ENCODE measurements around the gene HKDC1. TPM values are rescaled to one million over a fixed set of nuclear protein-coding genes. Genes with fewer than 3 reads are reported as not detected.

HKDC1 gene
- polyA plus RNA-seq, 1 of the 3 experiments (the other 2 are of a cell fraction): 0.10 TPM

- Histone ChIP-seq H3K27me3 (ENCODE audit: insufficient read depth) (no peaks in the 10 kb centered on the region), H3K9ac (no peak overlapping the region), H3K4me3 (ENCODE audit: low read depth in 2 of 2, low read length in 1 of 2) (no peak overlapping the region), H2AFZ (ENCODE audit: low read depth) (no peak overlapping the region), H3K27ac (ENCODE audit: low read depth in 2 of 2, low read length in 1 of 2) (no peak overlapping the region), H4K20me1 (ENCODE audit: insufficient read depth) (no peaks in the 10 kb centered on the region), H3K9me2 (no peaks in the 10 kb centered on the region), H3K4me2 (no peak overlapping the region), H3K4me1 (ENCODE audit: control insufficient read depth in 1 of 2, insufficient read depth in 2 of 2, low read depth in 1 of 2, low read length in 1 of 2) (peaks cover 9 to 17% of the 10 kb centered on the region in 2 experiments; a peak in 2 of 4 replicates), H3K9me3 (no peaks in the 10 kb centered on the region), H3F3A (replicated peaks; ENCODE audit: insufficient read depth) (no peaks in the 10 kb centered on the region), H3K36me3 (replicated peaks in 1 of 2; ENCODE audit: control insufficient read depth in 1 of 2, insufficient read depth in 2 of 2, low read length in 1 of 2) (no peaks in the 10 kb centered on the region), H3K79me2 (ENCODE audit: insufficient read depth) (no peaks in the 10 kb centered on the region)
- WGBS (ENCODE audit: low lambda C conversion rate): 78% methylated on average over 9 of the region's 9 CpGs
- DNase-seq: no peak
- no peak for TF ChIP-seq MEF2A (IDR thresholded peaks at IDR 0.05; ENCODE audit: borderline replicate concordance, low read depth)
- CTCF ChIA-PET: interaction anchor here (0.9 to 1.9 kb wide), 5 partner anchors 9 to 187 kb away, joined by 3 to 5 read pairs (median 3); no protein-coding TSS in a partner anchor
- POLR2A ChIA-PET: interaction anchor here (0.7 kb wide), 1 partner anchor 131 kb away, joined by 3 read pairs; no protein-coding TSS in a partner anchor
Observed at GRCh38 chr10:69220507-69220906, 375 bp downstream of the HKDC1 start.

DNA sequence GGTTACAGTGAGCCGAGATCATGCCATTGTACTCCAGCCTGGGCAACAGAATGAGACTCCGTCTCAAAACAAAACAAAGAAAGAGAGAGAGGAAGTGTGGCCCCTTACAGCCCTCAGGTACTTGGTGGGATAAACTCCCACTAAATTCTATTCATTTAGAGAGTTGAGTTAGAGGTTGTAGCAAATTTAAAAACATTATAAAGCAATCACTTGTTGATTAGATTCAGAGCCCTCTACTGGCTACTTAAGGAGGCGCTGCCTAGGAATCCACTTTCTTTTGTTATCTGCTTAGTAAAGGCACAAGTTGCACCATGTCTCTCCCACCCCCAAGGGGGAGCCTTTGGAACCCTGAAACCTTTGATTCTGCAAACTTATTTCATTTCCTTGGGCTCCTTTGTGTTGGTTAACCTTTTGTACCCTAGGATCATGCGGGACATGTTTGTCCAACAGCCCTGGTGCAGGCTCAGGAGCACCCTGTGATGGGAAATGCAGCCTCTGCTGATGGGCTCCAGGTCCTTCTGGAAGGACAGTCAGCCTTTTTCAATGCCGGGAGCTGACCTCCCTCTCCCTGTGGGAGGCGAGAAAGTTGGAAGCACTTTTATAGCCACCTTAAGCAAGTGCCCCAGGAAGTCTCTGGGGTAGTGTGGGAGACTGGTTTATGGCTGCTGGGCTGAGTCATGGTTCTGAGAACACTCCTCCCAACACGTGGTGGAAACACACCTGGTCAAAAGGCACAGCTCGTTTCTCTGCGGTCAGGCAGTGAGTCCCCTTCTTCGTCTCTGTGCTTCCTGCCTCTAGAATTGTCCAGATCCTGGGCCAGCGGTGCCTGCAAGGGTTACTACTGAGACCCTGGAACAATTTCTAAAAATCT, 2.3 kb downstream of the HKDC1 start:
- no peaks in the 10 kb centered on the region for H3K27me3 ChIP-seq (ENCODE audit: insufficient read depth)
- POLR2A ChIA-PET: no interaction called here
- H3K4me1 ChIP-seq (ENCODE audit: control insufficient read depth in 1 of 2, insufficient read depth in 2 of 2, low read depth in 1 of 2, low read length in 1 of 2): peaks cover under 1 to 14% of the 10 kb centered on the region in 2 experiments; a peak in 1 of 4 replicates
- no peaks in the 10 kb centered on the region for H3K9me3 ChIP-seq
- no peak overlapping the region for H3K4me2 ChIP-seq
- no peak overlapping the region for H3K9ac ChIP-seq
- no peak for TF ChIP-seq NRF1 (IDR thresholded peaks at IDR 0.05; ENCODE audit: low read depth, low read length)
- no peak for TF ChIP-seq MXI1 (IDR thresholded peaks at IDR 0.05; ENCODE audit: low read depth, low read length)
- no peak for TF ChIP-seq YY1 (IDR thresholded peaks at IDR 0.05; ENCODE audit: low read depth)
- TF ChIP-seq TCF12 (IDR thresholded peaks at IDR 0.05): no peak
- peak; percentile 36 for TF ChIP-seq RAD21 (IDR thresholded peaks at IDR 0.05; ENCODE audit: low read length)
- peak; percentile 81 for TF ChIP-seq CTCF (IDR thresholded peaks at IDR 0.05)
- TF ChIP-seq EP300 (IDR thresholded peaks at IDR 0.05; ENCODE audit: borderline replicate concordance in 1 of 2, low read depth in 1 of 2, low read length in 1 of 2): no peak
- no peak overlapping the region; a peak in 1 of 4 replicates for H3K4me3 ChIP-seq (ENCODE audit: low read depth in 2 of 2, low read length in 1 of 2)
- DNase-seq: peak; percentile 57
- H3F3A ChIP-seq (replicated peaks; ENCODE audit: insufficient read depth): no peaks in the 10 kb centered on the region
- H3K79me2 ChIP-seq (ENCODE audit: insufficient read depth): no peaks in the 10 kb centered on the region
- CTCF ChIA-PET: interaction anchor here (0.6 to 1.6 kb wide), 5 partner anchors 9 to 214 kb away, joined by 3 to 6 read pairs (median 3); no protein-coding TSS in a partner anchor
- no peaks in the 10 kb centered on the region for H3K36me3 ChIP-seq (replicated peaks in 1 of 2; ENCODE audit: control insufficient read depth in 1 of 2, insufficient read depth in 2 of 2, low read length in 1 of 2)
- WGBS (ENCODE audit: low lambda C conversion rate): 60% methylated on average over 11 of the region's 11 CpGs
- no peaks in the 10 kb centered on the region for H4K20me1 ChIP-seq (ENCODE audit: insufficient read depth)
- no peaks in the 10 kb centered on the region for H3K9me2 ChIP-seq
- H2AFZ ChIP-seq (ENCODE audit: low read depth): no peak overlapping the region
- no peak overlapping the region for H3K27ac ChIP-seq (ENCODE audit: low read depth in 2 of 2, low read length in 1 of 2)

GRCh38 chr10:69223028-69223342, 2.9 kb downstream of the HKDC1 start:
- Histone ChIP-seq H2AFZ (ENCODE audit: low read depth) (no peak overlapping the region), H3K27me3 (ENCODE audit: insufficient read depth) (no peaks in the 10 kb centered on the region), H3K4me3 (ENCODE audit: low read depth in 2 of 2, low read length in 1 of 2) (no peak overlapping the region), H3K27ac (ENCODE audit: low read depth in 2 of 2, low read length in 1 of 2) (no peak overlapping the region), H3K36me3 (replicated peaks in 1 of 2; ENCODE audit: control insufficient read depth in 1 of 2, insufficient read depth in 2 of 2, low read length in 1 of 2) (no peaks in the 10 kb centered on the region), H3K79me2 (ENCODE audit: insufficient read depth) (no peaks in the 10 kb centered on the region), H4K20me1 (ENCODE audit: insufficient read depth) (no peaks in the 10 kb centered on the region), H3K9me3 (no peaks in the 10 kb centered on the region), H3K9ac (no peak overlapping the region), H3F3A (replicated peaks; ENCODE audit: insufficient read depth) (no peaks in the 10 kb centered on the region), H3K9me2 (no peaks in the 10 kb centered on the region), H3K4me2 (no peak overlapping the region), H3K4me1 (ENCODE audit: control insufficient read depth in 1 of 2, insufficient read depth in 2 of 2, low read depth in 1 of 2, low read length in 1 of 2) (peaks cover 0 to 14% of the 10 kb centered on the region in 2 experiments; a peak in 1 of 4 replicates)
- POLR2A ChIA-PET: no interaction called here
- DNase-seq: no peak
- WGBS (ENCODE audit: low lambda C conversion rate): 0% methylated on average over 1 of the region's 1 CpG
- CTCF ChIA-PET: interaction anchor here (0.6 to 1.6 kb wide), 5 partner anchors 9 to 214 kb away, joined by 3 to 6 read pairs (median 3); no protein-coding TSS in a partner anchor
- TF ChIP-seq EZH2phosphoT487 (IDR thresholded peaks at IDR 0.05; ENCODE audit: borderline replicate concordance, low read depth): no peak
- TF ChIP-seq EP300 (IDR thresholded peaks at IDR 0.05; ENCODE audit: borderline replicate concordance in 1 of 2, low read depth in 1 of 2, low read length in 1 of 2): no peak
- no peak for TF ChIP-seq RCOR1 (IDR thresholded peaks at IDR 0.05; ENCODE audit: low read length)
- no peak for TF ChIP-seq NRF1 (IDR thresholded peaks at IDR 0.05; ENCODE audit: low read depth, low read length)
- TF ChIP-seq TCF12 (IDR thresholded peaks at IDR 0.05): no peak
- TF ChIP-seq REST (IDR thresholded peaks at IDR 0.05; ENCODE audit: low read depth, low read length): no peak
- TF ChIP-seq ELF1 (IDR thresholded peaks at IDR 0.05): no peak

Data from SK-N-SH (cell line).